PC-9 (cell line): ENCODE measurements around the gene CRAT.

Experiments used
- EZH2 ChIP-seq: fragments of 200-600 bp; sonication (generic); IDR thresholded peaks from 2 replicates; pipeline ENCODE4 v1.8.0; 2017; ENCODE audit warnings: antibody characterized with exemption, low read depth
- TF ChIP-seq, protein P1 (sequence below): fragments of 200-600 bp; sonication (generic); conservative IDR thresholded peaks from 2 replicates; pipeline ENCODE4 v1.6.1; 2017; ENCODE audit warnings: mixed run types, antibody characterized with exemption, mild to moderate bottlenecking, moderate library complexity

DNA sequence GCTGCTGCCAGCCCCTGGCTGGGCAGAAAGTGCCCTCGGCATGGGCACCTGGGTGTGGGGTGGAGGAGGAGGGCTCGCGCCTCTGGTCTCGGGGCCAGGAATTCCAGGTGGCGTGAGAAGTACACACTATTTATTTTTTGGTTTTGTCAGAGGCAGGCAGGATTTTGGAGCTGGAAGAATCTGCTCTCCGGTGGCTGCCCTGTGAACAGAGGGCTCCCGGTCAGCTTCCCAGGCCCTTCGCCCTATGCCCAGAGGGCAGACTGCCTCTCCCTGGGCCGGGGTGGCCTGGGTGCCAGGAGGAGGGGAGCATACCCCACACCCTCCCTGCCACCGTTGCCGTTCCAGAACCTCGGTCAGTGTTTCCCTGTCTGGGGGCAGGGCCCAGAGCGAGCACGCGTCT is 21.3 kb downstream of the CRAT start:
- TF ChIP-seq, protein P1, sequence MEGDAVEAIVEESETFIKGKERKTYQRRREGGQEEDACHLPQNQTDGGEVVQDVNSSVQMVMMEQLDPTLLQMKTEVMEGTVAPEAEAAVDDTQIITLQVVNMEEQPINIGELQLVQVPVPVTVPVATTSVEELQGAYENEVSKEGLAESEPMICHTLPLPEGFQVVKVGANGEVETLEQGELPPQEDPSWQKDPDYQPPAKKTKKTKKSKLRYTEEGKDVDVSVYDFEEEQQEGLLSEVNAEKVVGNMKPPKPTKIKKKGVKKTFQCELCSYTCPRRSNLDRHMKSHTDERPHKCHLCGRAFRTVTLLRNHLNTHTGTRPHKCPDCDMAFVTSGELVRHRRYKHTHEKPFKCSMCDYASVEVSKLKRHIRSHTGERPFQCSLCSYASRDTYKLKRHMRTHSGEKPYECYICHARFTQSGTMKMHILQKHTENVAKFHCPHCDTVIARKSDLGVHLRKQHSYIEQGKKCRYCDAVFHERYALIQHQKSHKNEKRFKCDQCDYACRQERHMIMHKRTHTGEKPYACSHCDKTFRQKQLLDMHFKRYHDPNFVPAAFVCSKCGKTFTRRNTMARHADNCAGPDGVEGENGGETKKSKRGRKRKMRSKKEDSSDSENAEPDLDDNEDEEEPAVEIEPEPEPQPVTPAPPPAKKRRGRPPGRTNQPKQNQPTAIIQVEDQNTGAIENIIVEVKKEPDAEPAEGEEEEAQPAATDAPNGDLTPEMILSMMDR, result no peak
- TF ChIP-seq EZH2, result no peak
